Measurements from ENCODE around the gene ZW10. TPM values are rescaled to one million over a fixed set of nuclear protein-coding genes. Genes with fewer than 3 reads are reported as not detected.
"Not testable (repeated sequence)": the region's sequence is repeated elsewhere in the genome, so short reads cannot be mapped to it uniquely, and the experiment has no call there.

ZW10 gene
- total RNA-seq, 1 donor, result 23.7 TPM

GRCh38 chr11:113722221-113722620 lies 51.3 kb downstream of the ZW10 start:
- no peak overlapping the region for H3K4me3 ChIP-seq (ENCODE audit: low read depth, low read length)
- no peak for DNase-seq (ENCODE audit: low read depth)
- no peak for TF ChIP-seq CTCF (IDR thresholded peaks at IDR 0.05; ENCODE audit: insufficient read depth, low read depth, low read length)

- peak; percentile 26 for DNase-seq (ENCODE audit: low read depth)
- no peak for TF ChIP-seq CTCF (IDR thresholded peaks at IDR 0.05; ENCODE audit: insufficient read depth, low read depth, low read length)
- H3K4me3 ChIP-seq (ENCODE audit: low read depth, low read length), result no peak overlapping the region
These were observed 51.9 kb downstream of the ZW10 start for GRCh38 chr11:113721462-113722066.

- not testable (repeated sequence) for DNase-seq (ENCODE audit: low read depth); H3K4me3 ChIP-seq (ENCODE audit: low read depth, low read length)
These were observed 53.0 kb downstream of the ZW10 start for GRCh38 chr11:113720478-113720877.

GRCh38 chr11:113715882-113716625 lies 57.4 kb downstream of the ZW10 start:
- no peak overlapping the region for H3K4me3 ChIP-seq (ENCODE audit: low read depth, low read length)
- no peak for TF ChIP-seq CTCF (IDR thresholded peaks at IDR 0.05; ENCODE audit: insufficient read depth, low read depth, low read length)
- no peak for DNase-seq (ENCODE audit: low read depth)

GRCh38 chr11:113715273-113715672 lies 58.2 kb downstream of the ZW10 start:
- no peak for TF ChIP-seq CTCF (IDR thresholded peaks at IDR 0.05; ENCODE audit: insufficient read depth, low read depth, low read length)
- no peak for DNase-seq (ENCODE audit: low read depth)
- no peak overlapping the region for H3K4me3 ChIP-seq (ENCODE audit: low read depth, low read length)

- H3K4me3 ChIP-seq (ENCODE audit: low read depth, low read length), result no peak overlapping the region
- no peak for TF ChIP-seq CTCF (IDR thresholded peaks at IDR 0.05; ENCODE audit: insufficient read depth, low read depth, low read length)
- no peak for DNase-seq (ENCODE audit: low read depth)
These were observed 62.5 kb downstream of the ZW10 start for GRCh38 chr11:113710989-113711388.

- TF ChIP-seq CTCF (IDR thresholded peaks at IDR 0.05; ENCODE audit: insufficient read depth, low read depth, low read length), result no peak
- no peak within 1 kb of the TSS for H3K4me3 ChIP-seq (ENCODE audit: low read depth, low read length)
- DNase-seq (ENCODE audit: low read depth), result no peak
These were observed 67.4 kb downstream of the ZW10 start, which contains the start of gene TMPRSS5 for GRCh38 chr11:113705871-113706655. Gene TMPRSS5 (minus strand): TSS chr11:113706308. CDS start chr11:113706224, 84 bp downstream.

GRCh38 chr11:113703551-113703950 lies 69.9 kb downstream of the ZW10 start:
- DNase-seq (ENCODE audit: low read depth), result not testable (repeated sequence)

More at GRCh38 chr11:113703551-113703950, 69.9 kb downstream of the ZW10 start:
- not testable (repeated sequence) for H3K4me3 ChIP-seq (ENCODE audit: low read depth, low read length)

Data from fibroblast of villous mesenchyme (primary cell).